Stimulated activated CD4-positive, alpha-beta T cell treated with anti-CD3 and anti-CD28 coated beads, Interleukin-2, amount 100 ng/mL, for 48 hours (primary cell): ENCODE data around the gene NIP7.
A peak's percentile ranks its signal among the peaks of the same experiment; 100 is the strongest.

Source experiments
- DNase-seq, 2 donors: peaks; one replicate each; pipeline ENCODE4 v3.0.0-alpha.2; 2020

Gene NIP7

DNA sequence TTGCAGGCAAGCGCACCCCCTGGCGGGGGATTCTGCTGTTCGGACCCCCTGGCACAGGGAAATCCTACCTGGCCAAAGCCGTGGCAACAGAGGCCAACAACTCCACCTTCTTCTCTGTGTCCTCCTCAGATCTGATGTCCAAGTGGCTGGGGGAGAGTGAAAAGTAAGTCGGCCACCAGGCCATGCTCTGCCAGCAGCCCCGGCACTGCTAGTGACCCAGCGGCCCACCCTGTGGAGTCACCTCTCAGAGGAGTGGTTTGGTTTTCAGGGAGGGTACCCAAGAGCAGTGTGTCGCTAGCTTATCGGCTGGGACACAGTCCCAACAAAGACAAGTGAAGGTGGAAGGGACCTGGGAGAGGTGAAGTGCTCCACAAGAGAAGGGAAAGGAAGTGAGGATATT is 20.2 kb upstream of the NIP7 start:
- no peak for DNase-seq

DNA sequence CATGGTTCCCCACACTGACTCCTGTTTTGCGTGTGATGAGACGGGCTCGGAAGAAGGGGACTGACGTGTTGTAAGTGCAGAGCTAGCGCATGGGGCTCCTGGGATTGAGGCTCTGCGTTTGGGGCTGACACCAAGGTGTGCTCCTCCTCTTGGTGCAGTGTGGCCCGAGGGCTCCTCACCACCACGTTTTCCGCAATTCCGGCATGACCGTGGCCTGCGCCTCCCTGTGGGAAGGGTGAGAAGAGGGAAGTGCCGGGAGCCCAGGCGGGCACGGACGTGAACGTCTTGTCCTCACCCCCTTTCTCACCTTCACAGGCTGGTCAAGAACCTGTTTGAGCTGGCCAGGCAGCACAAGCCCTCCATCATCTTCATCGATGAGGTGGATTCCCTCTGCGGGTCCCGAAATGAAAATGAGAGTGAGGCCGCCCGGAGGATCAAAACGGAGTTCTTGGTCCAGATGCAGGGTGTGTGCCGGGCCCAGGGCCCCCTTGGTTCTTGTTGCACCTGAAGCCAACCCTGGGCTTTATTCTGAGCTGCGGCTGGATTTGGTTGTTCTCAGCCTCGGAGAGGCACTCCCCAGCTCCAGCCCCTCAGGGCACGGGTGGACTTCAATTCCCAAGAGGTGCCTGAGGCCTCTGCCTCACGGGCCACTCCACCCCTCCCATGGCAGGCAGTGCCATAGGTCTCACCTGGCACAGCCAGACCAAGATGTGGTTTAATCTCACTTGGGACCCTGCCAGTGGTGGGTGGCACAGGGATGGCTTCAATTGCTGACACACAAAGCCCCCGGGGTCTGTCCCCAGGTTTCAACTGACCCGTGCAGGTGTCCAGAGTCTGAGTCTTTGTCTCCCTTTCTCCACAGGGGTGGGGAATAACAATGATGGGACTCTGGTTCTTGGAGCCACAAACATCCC is 19.5 kb upstream of the NIP7 start:
- DNase-seq = no peak

GRCh38 chr16:69320740-69321073 is 18.9 kb upstream of the NIP7 start:
- DNase-seq = no peak

- no peak for DNase-seq
Observed at GRCh38 chr16:69321080-69321479, 18.5 kb upstream of the NIP7 start.

- DNase-seq = no peak
Observed at GRCh38 chr16:69322343-69322742, 17.2 kb upstream of the NIP7 start.

GRCh38 chr16:69323415-69323814 is 16.2 kb upstream of the NIP7 start:
- DNase-seq = no peak

DNA sequence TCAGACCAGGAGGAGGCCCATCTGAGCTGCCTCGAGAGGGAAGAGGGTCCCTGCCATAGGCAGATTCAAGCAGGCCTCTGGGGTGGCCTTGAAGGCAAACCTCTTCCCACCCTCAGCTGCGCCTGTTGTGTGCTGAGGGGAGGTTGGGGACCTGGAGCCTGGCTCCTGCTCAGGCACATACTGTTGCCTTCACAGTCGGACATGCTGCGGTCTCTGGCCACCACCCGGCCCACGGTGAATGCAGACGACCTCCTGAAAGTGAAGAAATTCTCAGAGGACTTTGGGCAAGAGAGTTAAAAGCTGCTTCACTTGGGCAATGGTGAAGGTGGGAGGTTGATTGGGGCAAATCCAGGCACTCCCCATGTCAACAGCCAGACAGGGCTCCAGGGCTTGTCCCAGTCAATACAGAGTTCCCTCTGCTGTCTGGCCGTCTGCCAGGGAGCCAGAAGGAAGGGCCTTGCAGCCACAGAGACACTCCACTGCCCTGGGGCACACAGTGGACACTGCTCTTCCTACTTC is 15.5 kb upstream of the NIP7 start:
- no peak for DNase-seq

- no peak for DNase-seq
Observed at GRCh38 chr16:69324585-69325253, 14.9 kb upstream of the NIP7 start.

DNA sequence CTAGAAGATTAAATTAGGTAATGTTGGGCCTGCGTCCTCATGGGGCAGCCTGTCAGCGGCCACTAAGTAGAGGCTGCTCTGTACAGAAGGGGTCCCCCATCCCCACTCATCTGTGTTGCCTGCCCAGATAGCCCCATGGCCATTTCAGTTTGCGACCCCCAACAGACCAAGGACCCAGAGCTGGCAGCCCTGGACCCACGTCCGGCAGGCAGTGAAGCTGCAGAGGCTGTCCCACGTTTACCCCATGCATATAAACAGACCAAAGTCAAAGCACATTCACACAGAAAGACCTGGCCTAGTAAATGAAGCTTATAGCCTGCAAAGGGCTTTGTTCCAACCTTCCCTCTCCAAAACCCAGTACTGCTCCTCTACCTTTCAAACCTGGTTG is 13.8 kb upstream of the NIP7 start:
- no peak for DNase-seq

GRCh38 chr16:69326172-69326873 is 13.2 kb upstream of the NIP7 start:
- DNase-seq = no peak

GRCh38 chr16:69327585-69328310 is 11.8 kb upstream of the NIP7 start:
- DNase-seq = no peak

GRCh38 chr16:69328854-69329316 is 10.7 kb upstream of the NIP7 start:
- DNase-seq = no peak

- peak in 1 of 2 donors; percentile 41 for DNase-seq
Observed at GRCh38 chr16:69329369-69330285, 9.9 kb upstream of the NIP7 start.

- peak; percentile 76 for DNase-seq
Observed at GRCh38 chr16:69330286-69331109, 9.1 kb upstream of the NIP7 start, which contains the start of gene PDF. TSS of gene PDF (minus strand) at chr16:69330588. CDS start at chr16:69330570, 18 bp downstream.

- no peak for DNase-seq
Observed at GRCh38 chr16:69334696-69335095, 4.9 kb upstream of the NIP7 start.

DNA sequence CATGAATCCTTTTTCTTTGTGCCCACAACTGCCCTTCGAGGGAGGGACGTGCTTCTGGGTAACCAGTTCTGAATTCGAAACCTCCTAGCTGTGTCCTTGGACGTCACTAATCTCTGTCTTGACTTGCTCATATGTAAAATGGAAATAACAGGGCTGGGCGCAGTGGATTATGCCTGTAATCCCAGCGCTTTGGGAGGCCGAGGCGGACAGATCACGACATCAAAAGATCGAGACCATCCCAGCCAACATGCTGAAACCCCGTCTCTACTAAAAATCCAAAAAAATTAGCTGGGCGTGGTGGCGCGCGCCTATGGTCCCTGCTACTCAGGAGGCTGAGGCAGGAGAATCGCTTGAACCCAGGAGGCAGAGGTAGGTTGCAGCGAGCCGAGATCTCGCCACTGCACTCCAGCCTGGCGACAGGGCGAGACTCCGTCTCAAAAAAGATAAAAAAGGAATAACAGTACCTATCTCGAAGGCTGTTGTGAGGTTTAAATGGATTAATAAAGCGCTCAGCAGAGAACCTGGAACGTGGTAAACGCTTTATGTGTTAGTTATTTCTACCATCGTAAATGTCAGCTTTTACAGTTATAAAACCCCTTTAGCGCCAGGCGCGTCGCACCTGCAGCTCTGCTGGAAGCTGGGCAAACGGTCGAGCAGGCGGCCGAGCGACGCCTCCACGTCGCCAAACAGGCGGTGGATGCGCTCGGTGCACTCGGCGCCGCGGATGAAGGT is 849 bp upstream of the NIP7 start:
- DNase-seq = peak in 1 of 2 donors; percentile 52

GRCh38 chr16:69340095-69340644 is 598 bp downstream of the NIP7 start:
- peak in 1 of 2 donors; percentile 20 for DNase-seq

GRCh38 chr16:69344171-69344570 is 4.6 kb downstream of the NIP7 start:
- DNase-seq = no peak

DNA sequence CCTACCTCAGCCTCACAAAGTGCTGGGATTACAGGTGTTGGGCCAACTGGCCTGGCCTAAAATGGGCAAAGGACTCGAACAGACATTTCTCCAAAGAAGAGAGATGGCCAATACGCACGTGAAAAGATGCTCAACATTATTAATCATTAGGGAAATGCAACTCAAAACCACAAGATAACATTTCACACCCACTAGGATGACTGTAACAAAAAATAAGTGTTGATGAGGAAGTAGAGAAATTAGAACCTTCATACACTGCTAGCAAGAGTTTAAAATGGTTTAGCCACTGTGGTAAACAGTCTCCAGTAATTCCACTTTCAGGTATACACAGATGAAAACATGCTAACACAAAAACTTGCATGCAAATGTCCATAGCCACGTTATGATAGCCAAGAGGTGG is 6.4 kb downstream of the NIP7 start:
- DNase-seq = no peak
